Astrocyte (in vitro differentiated cells and primary cell): Measurements from ENCODE around the gene ITGAV.

Experiments used
- CTCF ChIP-seq: IDR thresholded peaks from 2 replicates; pipeline ENCODE4 v1.5.1; 2011; ENCODE audit warnings: low read depth, mild to moderate bottlenecking, inconsistent platforms, low read length, moderate library complexity; ENCODE audit not compliant: insufficient read depth
- EZH2 ChIP-seq: IDR thresholded peaks from 2 replicates; pipeline ENCODE4 v1.6.1; 2012; ENCODE audit warnings: mild to moderate bottlenecking, low read length, inconsistent platforms; ENCODE audit not compliant: insufficient read depth

- TF ChIP-seq CTCF (no peak), EZH2 (no peak)
Measured at GRCh38 chr2:186624276-186624675, 34.4 kb downstream of the ITGAV start.
